Measurements from ENCODE around the gene SLX9.

Gene SLX9

GRCh38 chr21:44991538-44992483 is 52.0 kb downstream of the SLX9 start:
- no peak overlapping the region for H3K27ac ChIP-seq
- TF ChIP-seq CTCF (IDR thresholded peaks at IDR 0.05) (no peak), ZFX (IDR thresholded peaks at IDR 0.05; ENCODE audit: borderline replicate concordance) (no peak)

- TF ChIP-seq ZFX (IDR thresholded peaks at IDR 0.05; ENCODE audit: borderline replicate concordance): no peak
- no peak for TF ChIP-seq CTCF (IDR thresholded peaks at IDR 0.05)
- no peak overlapping the region for H3K27ac ChIP-seq
Measured at GRCh38 chr21:44992608-44993031, 52.8 kb downstream of the SLX9 start.

GRCh38 chr21:44993321-44994046 is 53.7 kb downstream of the SLX9 start:
- no peak for TF ChIP-seq ZFX (IDR thresholded peaks at IDR 0.05; ENCODE audit: borderline replicate concordance)
- no peak for TF ChIP-seq CTCF (IDR thresholded peaks at IDR 0.05)

GRCh38 chr21:44994047-44994694 is 54.3 kb downstream of the SLX9 start:
- TF ChIP-seq CTCF (IDR thresholded peaks at IDR 0.05): no peak
- TF ChIP-seq ZFX (IDR thresholded peaks at IDR 0.05; ENCODE audit: borderline replicate concordance): no peak
- no peak overlapping the region for H3K27ac ChIP-seq

More at GRCh38 chr21:44993321-44994046, 53.7 kb downstream of the SLX9 start:
- H3K27ac ChIP-seq: no peak overlapping the region

- no peak for TF ChIP-seq ZFX (IDR thresholded peaks at IDR 0.05; ENCODE audit: borderline replicate concordance)
- no peak for TF ChIP-seq CTCF (IDR thresholded peaks at IDR 0.05)
- H3K27ac ChIP-seq: no peak overlapping the region
Measured at GRCh38 chr21:44994695-44995342, 55.0 kb downstream of the SLX9 start.

GRCh38 chr21:44995343-44995941 is 55.6 kb downstream of the SLX9 start:
- TF ChIP-seq CTCF (IDR thresholded peaks at IDR 0.05): no peak
- no peak for TF ChIP-seq ZFX (IDR thresholded peaks at IDR 0.05; ENCODE audit: borderline replicate concordance)

More at GRCh38 chr21:44995343-44995941, 55.6 kb downstream of the SLX9 start:
- H3K27ac ChIP-seq: no peak overlapping the region
